HEK293 (cell line): ENCODE results near the gene LILRB2.

ENCODE experiments used
- CTCF ChIA-PET: fragments of 350-600 bp; formaldehyde crosslinking; extraction: SDS; loops from one replicate; lab custom pipeline; 2021; ENCODE audit warnings: antibody characterized with exemption; lab: Yijun Ruan, JAX
- POLR2A ChIA-PET: fragments of 300-600 bp; formaldehyde crosslinking; extraction: SDS; loops from one replicate; lab custom pipeline; 2020; ENCODE audit warnings: antibody characterized with exemption, inconsistent platforms; lab: Yijun Ruan, JAX
- H3K27ac ChIP-seq: fragments of 200-500 bp; sonication (Bioruptor generic); 2 replicates; pipeline ENCODE4 v1.5.1; 2014; ENCODE audit warnings: low read depth, low read length, control low read depth, inconsistent platforms; ENCODE audit errors: extremely low read depth
- H3K36me3 ChIP-seq, 2 experiments: fragments of 200-500 bp in 1 of 2; sonication (Bioruptor generic) in 1 of 2; 1 replicate in 1 of 2; 2 replicates in 1 of 2; pipeline ENCODE4 v1.5.1; 2014 to 2017; ENCODE audit warnings: inconsistent platforms in 2 of 2, low read length in 2 of 2; ENCODE audit not compliant: control insufficient read depth in 2 of 2, insufficient read depth in 1 of 2
- H3K4me1 ChIP-seq: fragments of 200-500 bp; sonication (Bioruptor generic); 2 replicates; pipeline ENCODE4 v1.5.1; 2014; ENCODE audit warnings: mild to moderate bottlenecking, low read length, inconsistent platforms; ENCODE audit not compliant: control insufficient read depth, insufficient read depth
- H3K4me3 ChIP-seq: 2 replicates; pipeline ENCODE4 v1.5.1; 2011; ENCODE audit warnings: low read depth, mild to moderate bottlenecking, control low read depth, low read length, moderate library complexity
- H3K9me3 ChIP-seq: fragments of 200-500 bp; sonication (Bioruptor generic); 2 replicates; pipeline ENCODE4 v1.5.1; 2014; ENCODE audit warnings: low read depth, low read length, inconsistent platforms; ENCODE audit not compliant: control insufficient read depth, insufficient read depth
- GLI2 ChIP-seq: fragments of 450-650 bp; formaldehyde crosslinking; IDR thresholded peaks from 2 replicates; pipeline ENCODE4; 2017; ENCODE audit warnings: missing biosample characterization, missing genetic modification characterization, low read depth, borderline replicate concordance
- GLIS1 ChIP-seq: fragments of 450-650 bp; formaldehyde crosslinking; IDR thresholded peaks from 2 replicates; pipeline ENCODE4 v1.5.1; 2016; ENCODE audit warnings: missing biosample characterization, missing genetic modification characterization
- KLF1 ChIP-seq: fragments of 450-650 bp; formaldehyde crosslinking; IDR thresholded peaks from 2 replicates; pipeline ENCODE4 v1.5.1; 2016; ENCODE audit warnings: missing biosample characterization, missing genetic modification characterization
- OVOL3 ChIP-seq: fragments of 450-650 bp; formaldehyde crosslinking; IDR thresholded peaks from 2 replicates; pipeline ENCODE4 v1.5.1; 2016; ENCODE audit warnings: missing biosample characterization, missing genetic modification characterization
- PRDM6 ChIP-seq: fragments of 450-650 bp; formaldehyde crosslinking; IDR thresholded peaks from 2 replicates; pipeline ENCODE4 v1.5.1; 2017; ENCODE audit warnings: missing biosample characterization, missing genetic modification characterization
- SCRT2 ChIP-seq: fragments of 450-650 bp; formaldehyde crosslinking; IDR thresholded peaks from 2 replicates; pipeline ENCODE4 v1.5.1; 2016; ENCODE audit warnings: missing biosample characterization, missing genetic modification characterization
- TCF7L2 ChIP-seq: IDR thresholded peaks from 2 replicates; pipeline ENCODE4 v1.6.1; 2011; ENCODE audit warnings: low read depth, mild to moderate bottlenecking, inconsistent platforms, low read length, moderate library complexity, borderline replicate concordance
- YY2 ChIP-seq: fragments of 450-650 bp; formaldehyde crosslinking; IDR thresholded peaks from 2 replicates; pipeline ENCODE4 v1.5.1; 2016; ENCODE audit warnings: missing biosample characterization, missing genetic modification characterization
- ZBTB48 ChIP-seq: fragments of 450-650 bp; formaldehyde crosslinking; IDR thresholded peaks from 2 replicates; pipeline ENCODE4 v1.5.1; 2016; ENCODE audit warnings: missing biosample characterization, missing genetic modification characterization
- ZBTB8A ChIP-seq: fragments of 450-650 bp; formaldehyde crosslinking; IDR thresholded peaks from 2 replicates; pipeline ENCODE4 v1.5.1; 2016; ENCODE audit warnings: missing biosample characterization, missing genetic modification characterization
- ZNF155 ChIP-seq: fragments of 450-650 bp; formaldehyde crosslinking; IDR thresholded peaks from 2 replicates; pipeline ENCODE4 v1.5.1; 2016; ENCODE audit warnings: missing biosample characterization, missing genetic modification characterization
- ZNF16 ChIP-seq: fragments of 450-650 bp; formaldehyde crosslinking; IDR thresholded peaks from 2 replicates; pipeline ENCODE4 v1.5.1; 2016; ENCODE audit warnings: low read depth, missing biosample characterization, missing genetic modification characterization
- ZNF174 ChIP-seq: fragments of 450-650 bp; formaldehyde crosslinking; IDR thresholded peaks from 2 replicates; pipeline ENCODE4 v1.5.0; 2017; ENCODE audit warnings: missing biosample characterization, mild to moderate bottlenecking, missing genetic modification characterization
- ZNF175 ChIP-seq: fragments of 450-650 bp; formaldehyde crosslinking; IDR thresholded peaks from 2 replicates; pipeline ENCODE4 v1.5.1; 2016; ENCODE audit warnings: missing biosample characterization, missing genetic modification characterization
- ZNF248 ChIP-seq: fragments of 450-650 bp; formaldehyde crosslinking; IDR thresholded peaks from 2 replicates; pipeline ENCODE4 v1.5.1; 2017; ENCODE audit warnings: missing biosample characterization, missing genetic modification characterization
- ZNF341 ChIP-seq: fragments of 450-650 bp; formaldehyde crosslinking; IDR thresholded peaks from 2 replicates; pipeline ENCODE4; 2016; ENCODE audit warnings: low read depth, missing biosample characterization, missing genetic modification characterization
- ZNF354C ChIP-seq: fragments of 450-650 bp; formaldehyde crosslinking; IDR thresholded peaks from 2 replicates; pipeline ENCODE4 v1.5.1; 2016; ENCODE audit warnings: missing biosample characterization, missing genetic modification characterization, low read depth, borderline replicate concordance
- ZNF391 ChIP-seq: fragments of 450-650 bp; formaldehyde crosslinking; IDR thresholded peaks from 2 replicates; pipeline ENCODE4 v1.5.1; 2016; ENCODE audit warnings: low read depth, missing biosample characterization, missing genetic modification characterization, borderline replicate concordance
- ZNF514 ChIP-seq: fragments of 450-650 bp; formaldehyde crosslinking; IDR thresholded peaks from 2 replicates; pipeline ENCODE4 v1.5.1; 2016; ENCODE audit warnings: missing biosample characterization, missing genetic modification characterization
- ZNF624 ChIP-seq: fragments of 450-650 bp; formaldehyde crosslinking; IDR thresholded peaks from 2 replicates; pipeline ENCODE4 v1.5.1; 2017; ENCODE audit warnings: missing biosample characterization, missing genetic modification characterization
- ZNF629 ChIP-seq: fragments of 450-650 bp; formaldehyde crosslinking; IDR thresholded peaks from 2 replicates; pipeline ENCODE4 v1.5.1; 2017; ENCODE audit warnings: missing biosample characterization, missing genetic modification characterization
- ZNF639 ChIP-seq: fragments of 450-650 bp; formaldehyde crosslinking; IDR thresholded peaks from 2 replicates; pipeline ENCODE4 v1.5.1; 2016; ENCODE audit warnings: missing biosample characterization, missing genetic modification characterization
- ZNF664 ChIP-seq: fragments of 450-650 bp; formaldehyde crosslinking; IDR thresholded peaks from 2 replicates; pipeline ENCODE4 v1.5.1; 2016; ENCODE audit warnings: missing biosample characterization, missing genetic modification characterization
- ZNF768 ChIP-seq: fragments of 450-650 bp; formaldehyde crosslinking; IDR thresholded peaks from 2 replicates; pipeline ENCODE4 v1.5.1; 2018; ENCODE audit warnings: missing biosample characterization, mild to moderate bottlenecking, missing genetic modification characterization
- TF ChIP-seq, protein P1 (sequence below): fragments of 450-650 bp; formaldehyde crosslinking; IDR thresholded peaks from 2 replicates; pipeline ENCODE4 v1.5.1; 2017; ENCODE audit warnings: missing biosample characterization, missing genetic modification characterization
- TF ChIP-seq, protein P2 (sequence below): fragments of 450-650 bp; formaldehyde crosslinking; IDR thresholded peaks from 2 replicates; pipeline ENCODE4 v1.5.0; 2017; ENCODE audit warnings: missing biosample characterization, missing genetic modification characterization, borderline replicate concordance
- TF ChIP-seq, protein P3 (sequence below): fragments of 450-650 bp; formaldehyde crosslinking; IDR thresholded peaks from 2 replicates; pipeline ENCODE4 v1.5.1; 2016; ENCODE audit warnings: missing biosample characterization, missing genetic modification characterization, low read depth

Gene LILRB2

DNA sequence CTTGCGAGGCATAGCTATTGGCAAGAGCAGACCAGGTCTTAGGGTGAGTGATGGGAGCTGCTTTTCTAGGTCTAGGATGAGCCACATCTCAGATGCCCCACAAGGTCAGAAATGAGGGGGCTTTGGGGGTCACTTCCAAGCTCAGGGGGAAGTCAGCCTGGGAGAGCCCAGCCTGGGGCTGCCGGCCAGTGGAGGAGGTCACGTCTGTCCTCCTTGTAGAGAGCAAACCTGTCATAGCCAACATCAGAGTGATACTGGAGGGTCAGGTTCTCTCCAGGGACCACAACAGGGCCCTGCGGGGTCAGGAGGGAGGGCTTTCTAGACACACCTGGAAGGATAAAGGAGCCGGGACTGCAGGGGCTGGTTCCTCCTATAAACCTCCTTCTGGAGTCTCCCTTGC, 29.6 kb upstream of the LILRB2 start:
- CTCF ChIA-PET = interaction anchor here (0.7 to 1.6 kb wide), 2 partner anchors 14 kb away, joined by 6 to 8 read pairs; no protein-coding TSS in a partner anchor
- POLR2A ChIA-PET = no interaction called here
- no peaks in the 10 kb centered on the region for H3K9me3 ChIP-seq
- no peaks in the 10 kb centered on the region for H3K36me3 ChIP-seq
- no peak overlapping the region for H3K27ac ChIP-seq
- no peak for TF ChIP-seq GLI2 (tag by site-specific recombination)
- no peak for TF ChIP-seq ZNF629 (tag by site-specific recombination)
- no peak for TF ChIP-seq ZBTB48 (tag by site-specific recombination)
- TF ChIP-seq, protein P1, sequence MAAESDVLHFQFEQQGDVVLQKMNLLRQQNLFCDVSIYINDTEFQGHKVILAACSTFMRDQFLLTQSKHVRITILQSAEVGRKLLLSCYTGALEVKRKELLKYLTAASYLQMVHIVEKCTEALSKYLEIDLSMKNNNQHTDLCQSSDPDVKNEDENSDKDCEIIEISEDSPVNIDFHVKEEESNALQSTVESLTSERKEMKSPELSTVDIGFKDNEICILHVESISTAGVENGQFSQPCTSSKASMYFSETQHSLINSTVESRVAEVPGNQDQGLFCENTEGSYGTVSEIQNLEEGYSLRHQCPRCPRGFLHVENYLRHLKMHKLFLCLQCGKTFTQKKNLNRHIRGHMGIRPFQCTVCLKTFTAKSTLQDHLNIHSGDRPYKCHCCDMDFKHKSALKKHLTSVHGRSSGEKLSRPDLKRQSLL (tag by site-specific recombination) = no peak
- no peak for TF ChIP-seq SCRT2 (tag by site-specific recombination)
- TF ChIP-seq ZNF175 (tag by site-specific recombination) = no peak
- no peak for TF ChIP-seq ZNF664 (tag by site-specific recombination)
- no peak for TF ChIP-seq ZNF248
- TF ChIP-seq, protein P2, sequence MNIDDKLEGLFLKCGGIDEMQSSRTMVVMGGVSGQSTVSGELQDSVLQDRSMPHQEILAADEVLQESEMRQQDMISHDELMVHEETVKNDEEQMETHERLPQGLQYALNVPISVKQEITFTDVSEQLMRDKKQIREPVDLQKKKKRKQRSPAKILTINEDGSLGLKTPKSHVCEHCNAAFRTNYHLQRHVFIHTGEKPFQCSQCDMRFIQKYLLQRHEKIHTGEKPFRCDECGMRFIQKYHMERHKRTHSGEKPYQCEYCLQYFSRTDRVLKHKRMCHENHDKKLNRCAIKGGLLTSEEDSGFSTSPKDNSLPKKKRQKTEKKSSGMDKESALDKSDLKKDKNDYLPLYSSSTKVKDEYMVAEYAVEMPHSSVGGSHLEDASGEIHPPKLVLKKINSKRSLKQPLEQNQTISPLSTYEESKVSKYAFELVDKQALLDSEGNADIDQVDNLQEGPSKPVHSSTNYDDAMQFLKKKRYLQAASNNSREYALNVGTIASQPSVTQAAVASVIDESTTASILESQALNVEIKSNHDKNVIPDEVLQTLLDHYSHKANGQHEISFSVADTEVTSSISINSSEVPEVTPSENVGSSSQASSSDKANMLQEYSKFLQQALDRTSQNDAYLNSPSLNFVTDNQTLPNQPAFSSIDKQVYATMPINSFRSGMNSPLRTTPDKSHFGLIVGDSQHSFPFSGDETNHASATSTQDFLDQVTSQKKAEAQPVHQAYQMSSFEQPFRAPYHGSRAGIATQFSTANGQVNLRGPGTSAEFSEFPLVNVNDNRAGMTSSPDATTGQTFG = no peak
- TF ChIP-seq ZNF514 (tag by site-specific recombination) = no peak
- TF ChIP-seq ZNF155 (tag by site-specific recombination) = no peak
- TF ChIP-seq ZNF391 (tag by site-specific recombination) = no peak
- TF ChIP-seq TCF7L2 = no peak
- no peak for TF ChIP-seq ZNF341 (tag by site-specific recombination)
- no peak for TF ChIP-seq OVOL3 (tag by site-specific recombination)
- no peak for TF ChIP-seq PRDM6 (tag by site-specific recombination)
- no peak for TF ChIP-seq YY2 (tag by site-specific recombination)
- TF ChIP-seq, protein P3, sequence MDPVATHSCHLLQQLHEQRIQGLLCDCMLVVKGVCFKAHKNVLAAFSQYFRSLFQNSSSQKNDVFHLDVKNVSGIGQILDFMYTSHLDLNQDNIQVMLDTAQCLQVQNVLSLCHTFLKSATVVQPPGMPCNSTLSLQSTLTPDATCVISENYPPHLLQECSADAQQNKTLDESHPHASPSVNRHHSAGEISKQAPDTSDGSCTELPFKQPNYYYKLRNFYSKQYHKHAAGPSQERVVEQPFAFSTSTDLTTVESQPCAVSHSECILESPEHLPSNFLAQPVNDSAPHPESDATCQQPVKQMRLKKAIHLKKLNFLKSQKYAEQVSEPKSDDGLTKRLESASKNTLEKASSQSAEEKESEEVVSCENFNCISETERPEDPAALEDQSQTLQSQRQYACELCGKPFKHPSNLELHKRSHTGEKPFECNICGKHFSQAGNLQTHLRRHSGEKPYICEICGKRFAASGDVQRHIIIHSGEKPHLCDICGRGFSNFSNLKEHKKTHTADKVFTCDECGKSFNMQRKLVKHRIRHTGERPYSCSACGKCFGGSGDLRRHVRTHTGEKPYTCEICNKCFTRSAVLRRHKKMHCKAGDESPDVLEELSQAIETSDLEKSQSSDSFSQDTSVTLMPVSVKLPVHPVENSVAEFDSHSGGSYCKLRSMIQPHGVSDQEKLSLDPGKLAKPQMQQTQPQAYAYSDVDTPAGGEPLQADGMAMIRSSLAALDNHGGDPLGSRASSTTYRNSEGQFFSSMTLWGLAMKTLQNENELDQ (tag by site-specific recombination) = no peak
- no peaks in the 10 kb centered on the region for H3K4me1 ChIP-seq
- H3K4me3 ChIP-seq = no peak overlapping the region

DNA sequence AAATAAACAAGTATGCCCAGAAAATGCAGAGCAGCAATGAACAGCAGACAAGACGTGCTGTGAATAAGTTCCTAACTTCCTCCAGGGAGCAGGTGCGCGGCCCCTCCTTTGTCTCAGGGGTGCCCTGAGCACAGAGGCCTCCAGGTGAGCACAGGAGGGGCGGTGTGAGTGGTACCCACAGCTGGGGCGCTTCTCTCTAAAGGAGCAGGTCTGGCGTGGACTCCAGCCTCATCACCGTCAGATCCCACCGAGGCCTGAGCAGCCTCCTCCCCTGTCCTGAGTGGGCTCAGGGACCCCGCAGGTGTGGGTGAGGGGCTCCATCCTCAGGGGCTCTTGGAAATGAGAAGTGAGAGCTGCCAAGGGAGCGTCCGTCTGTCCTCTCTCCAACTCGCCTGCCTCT, 28.9 kb upstream of the LILRB2 start:
- Histone ChIP-seq H3K4me3 (no peak overlapping the region), H3K36me3 (no peaks in the 10 kb centered on the region), H3K27ac (no peak overlapping the region), H3K9me3 (no peaks in the 10 kb centered on the region), H3K4me1 (no peaks in the 10 kb centered on the region)
- CTCF ChIA-PET = interaction anchor here (1.6 kb wide), 1 partner anchor 15 kb away, joined by 6 read pairs; no protein-coding TSS in a partner anchor
- POLR2A ChIA-PET = no interaction called here
- TF ChIP-seq ZNF174 (no peak), ZNF639 (tag by site-specific recombination) (no peak), ZNF16 (tag by site-specific recombination) (no peak), KLF1 (tag by site-specific recombination) (no peak), ZNF624 (tag by site-specific recombination) (no peak), ZNF768 (no peak), ZBTB8A (no peak), GLIS1 (tag by site-specific recombination) (no peak), ZNF354C (tag by site-specific recombination) (no peak)
